HUES48 (cell line): ENCODE data around the gene PEX5.
"Not testable (repeated sequence)": the region's sequence is repeated elsewhere in the genome, so short reads cannot be mapped to it uniquely, and the experiment has no call there.

Source experiments
- H3K27ac ChIP-seq: one replicate; pipeline ENCODE4 v1.7.0; 2013; ENCODE audit warnings: low read depth, low read length, inconsistent platforms
- H3K27me3 ChIP-seq: 2 replicates; pipeline ENCODE4 v1.6.1; 2013; ENCODE audit warnings: mild to moderate bottlenecking, low read length; ENCODE audit not compliant: control insufficient read depth, insufficient read depth
- H3K36me3 ChIP-seq: 2 replicates; pipeline ENCODE4 v1.6.1; 2013; ENCODE audit warnings: low read length; ENCODE audit not compliant: control insufficient read depth, insufficient read depth
- H3K4me1 ChIP-seq: 2 replicates; pipeline ENCODE4 v1.6.1; 2013; ENCODE audit warnings: mild to moderate bottlenecking, low read length; ENCODE audit not compliant: control insufficient read depth, insufficient read depth
- H3K4me3 ChIP-seq: 2 replicates; pipeline ENCODE4 v1.5.1; 2013; ENCODE audit warnings: mild to moderate bottlenecking, low read depth, low read length
- H3K9ac ChIP-seq: 2 replicates; pipeline ENCODE4 v1.6.1; 2013; ENCODE audit warnings: mild to moderate bottlenecking, low read depth, low read length, moderate library complexity
- H3K9me3 ChIP-seq: 2 replicates; pipeline ENCODE4 v1.6.1; 2013; ENCODE audit warnings: low read length; ENCODE audit not compliant: control insufficient read depth, insufficient read depth

PEX5 gene

GRCh38 chr12:7217475-7218069 lies 28.1 kb downstream of the PEX5 start:
- H3K27me3 ChIP-seq, result no peaks in the 10 kb centered on the region
- H3K36me3 ChIP-seq, result peaks cover 3% of the 10 kb centered on the region
- H3K9me3 ChIP-seq, result peaks cover 7% of the 10 kb centered on the region
- H3K9ac ChIP-seq, result no peak overlapping the region
- H3K4me1 ChIP-seq, result peaks cover 9% of the 10 kb centered on the region
- H3K4me3 ChIP-seq, result no peak overlapping the region
- H3K27ac ChIP-seq, result no peak overlapping the region

GRCh38 chr12:7219599-7220243 lies 30.2 kb downstream of the PEX5 start:
- Histone ChIP-seq H3K27ac (no peak overlapping the region), H3K36me3 (no peaks in the 10 kb centered on the region), H3K4me3 (no peak overlapping the region), H3K9me3 (peaks cover 5% of the 10 kb centered on the region), H3K27me3 (no peaks in the 10 kb centered on the region), H3K9ac (no peak overlapping the region), H3K4me1 (peaks cover 13% of the 10 kb centered on the region)

GRCh38 chr12:7221486-7221885 lies 32.0 kb downstream of the PEX5 start:
- Histone ChIP-seq H3K9me3 (no peaks in the 10 kb centered on the region), H3K4me1 (peaks cover 13% of the 10 kb centered on the region), H3K27me3 (no peaks in the 10 kb centered on the region), H3K36me3 (no peaks in the 10 kb centered on the region), H3K4me3 (no peak overlapping the region), H3K9ac (no peak overlapping the region), H3K27ac (no peak overlapping the region)

GRCh38 chr12:7229741-7230140 lies 40.3 kb downstream of the PEX5 start:
- Histone ChIP-seq H3K4me3 (no peak overlapping the region), H3K27ac (no peak overlapping the region), H3K9ac (no peak overlapping the region)

GRCh38 chr12:7241404-7242005 lies 52.0 kb downstream of the PEX5 start:
- Histone ChIP-seq H3K27me3 (no peaks in the 10 kb centered on the region), H3K36me3 (no peaks in the 10 kb centered on the region), H3K9me3 (0 out of 2 replicates have a peak, but pooled peaks cover 5% of the 10 kb centered on the region), H3K27ac (no peak overlapping the region), H3K4me3 (no peak overlapping the region), H3K9ac (no peak overlapping the region), H3K4me1 (no peaks in the 10 kb centered on the region)

More at GRCh38 chr12:7229741-7230140, 40.3 kb downstream of the PEX5 start:
- Histone ChIP-seq H3K27me3 (no peaks in the 10 kb centered on the region), H3K9me3 (peaks cover 7% of the 10 kb centered on the region; the same call in 1 of the 2 replicates), H3K4me1 (no peaks in the 10 kb centered on the region), H3K36me3 (no peaks in the 10 kb centered on the region)

- Histone ChIP-seq H3K36me3 (no peaks in the 10 kb centered on the region), H3K4me3 (no peak overlapping the region), H3K27me3 (no peaks in the 10 kb centered on the region), H3K9ac (no peak overlapping the region), H3K27ac (no peak overlapping the region), H3K9me3 (0 out of 2 replicates have a peak, but pooled peaks cover 5% of the 10 kb centered on the region), H3K4me1 (no peaks in the 10 kb centered on the region)
These were observed 53.0 kb downstream of the PEX5 start for GRCh38 chr12:7242176-7243101.

- H3K9ac ChIP-seq, H3K9me3 ChIP-seq, H3K4me3 ChIP-seq, H3K36me3 ChIP-seq, H3K27me3 ChIP-seq, H3K27ac ChIP-seq, H3K4me1 ChIP-seq: not testable (repeated sequence)
These were observed 62.0 kb downstream of the PEX5 start for GRCh38 chr12:7251328-7251996.

GRCh38 chr12:7259060-7259459 lies 69.6 kb downstream of the PEX5 start:
- H3K4me1 ChIP-seq, result no peaks in the 10 kb centered on the region
- H3K27me3 ChIP-seq, result no peaks in the 10 kb centered on the region
- H3K9ac ChIP-seq, result no peak overlapping the region
- H3K9me3 ChIP-seq, result no peaks in the 10 kb centered on the region
- H3K4me3 ChIP-seq, result no peak overlapping the region
- H3K36me3 ChIP-seq, result no peaks in the 10 kb centered on the region
- no peak overlapping the region for H3K27ac ChIP-seq
